Duodenal mucosa (tissue), 2 donors: ENCODE results near the gene MRPL40.

Experiments used
- H3K27ac ChIP-seq: one replicate; pipeline ENCODE4 v1.7.0; 2013; ENCODE audit warnings: low read depth, low read length
- H3K27me3 ChIP-seq, 2 donors: one replicate each; pipeline ENCODE4 v1.7.0; 2013; ENCODE audit warnings: low read length in 2 of 2, control low read depth in 1 of 2; ENCODE audit not compliant: insufficient read depth in 2 of 2, control insufficient read depth in 1 of 2
- H3K36me3 ChIP-seq, 2 donors: one replicate each; pipeline ENCODE4 v1.7.0; 2013; ENCODE audit warnings: low read length in 2 of 2, control low read depth in 1 of 2; ENCODE audit not compliant: insufficient read depth in 2 of 2, control insufficient read depth in 1 of 2
- H3K4me1 ChIP-seq, 2 donors: one replicate each; pipeline ENCODE4 v1.7.0; 2013; ENCODE audit warnings: low read length in 2 of 2, control low read depth in 1 of 2; ENCODE audit not compliant: insufficient read depth in 2 of 2, control insufficient read depth in 1 of 2
- H3K4me3 ChIP-seq, 2 donors: one replicate each; pipeline ENCODE4 v1.7.0; 2013; ENCODE audit warnings: low read length in 2 of 2, low read depth in 1 of 2
- H3K9ac ChIP-seq, 2 donors: one replicate each; pipeline ENCODE4 v1.7.0; 2013; ENCODE audit warnings: low read length in 2 of 2, low read depth in 1 of 2
- H3K9me3 ChIP-seq, 2 donors: one replicate each; pipeline ENCODE4 v1.7.0; 2013; ENCODE audit warnings: low read length in 2 of 2, control low read depth in 1 of 2; ENCODE audit not compliant: control insufficient read depth in 1 of 2

Gene MRPL40

GRCh38 chr22:19432133-19432851, at the start of gene MRPL40:
MRPL40 (plus strand) TSS chr22:19432545; CDS start chr22:19432555, 10 bp downstream.
- Histone ChIP-seq H3K27ac (peak within 1 kb of the TSS; percentile 94), H3K9ac (peak within 1 kb of the TSS; percentile 84 to 95), H3K27me3 (no peaks in the 10 kb centered on the region), H3K36me3 (peaks cover 7 to 16% of the 10 kb centered on the region in 2 donors), H3K9me3 (no peaks in the 10 kb centered on the region), H3K4me3 (peak within 1 kb of the TSS; percentile 93 to 94), H3K4me1 (peaks cover 24% of the 10 kb centered on the region in 2 donors)

GRCh38 chr22:19383292-19383691, 49.1 kb upstream of the MRPL40 start:
- Histone ChIP-seq H3K4me3 (no peak overlapping the region), H3K9me3 (no peaks in the 10 kb centered on the region), H3K27me3 (no peaks in the 10 kb centered on the region), H3K4me1 (no peaks in the 10 kb centered on the region), H3K27ac (no peak overlapping the region), H3K9ac (no peak overlapping the region), H3K36me3 (peaks cover 53 to 78% of the 10 kb centered on the region in 2 donors)

- H3K4me3 ChIP-seq = no peak overlapping the region
- no peaks in the 10 kb centered on the region for H3K4me1 ChIP-seq
- H3K9ac ChIP-seq = no peak overlapping the region
- H3K9me3 ChIP-seq = no peaks in the 10 kb centered on the region
- H3K27me3 ChIP-seq = no peaks in the 10 kb centered on the region
- H3K27ac ChIP-seq = no peak overlapping the region
- peaks cover 62 to 94% of the 10 kb centered on the region in 2 donors for H3K36me3 ChIP-seq
Observed at GRCh38 chr22:19385221-19385906, 47.0 kb upstream of the MRPL40 start.

GRCh38 chr22:19386248-19386647, 46.1 kb upstream of the MRPL40 start:
- Histone ChIP-seq H3K27ac (no peak overlapping the region), H3K9me3 (no peaks in the 10 kb centered on the region), H3K27me3 (no peaks in the 10 kb centered on the region), H3K4me3 (no peak overlapping the region), H3K4me1 (no peaks in the 10 kb centered on the region), H3K36me3 (peaks cover 70 to 96% of the 10 kb centered on the region in 2 donors), H3K9ac (no peak overlapping the region)

GRCh38 chr22:19387038-19387437, 45.3 kb upstream of the MRPL40 start:
- Histone ChIP-seq H3K9ac (no peak overlapping the region), H3K27me3 (no peaks in the 10 kb centered on the region), H3K36me3 (peaks cover 72 to 93% of the 10 kb centered on the region in 2 donors), H3K9me3 (no peaks in the 10 kb centered on the region), H3K4me1 (no peaks in the 10 kb centered on the region), H3K27ac (no peak overlapping the region), H3K4me3 (no peak overlapping the region)

GRCh38 chr22:19387575-19387974, 44.8 kb upstream of the MRPL40 start:
- H3K9ac ChIP-seq = no peak overlapping the region
- no peak overlapping the region for H3K27ac ChIP-seq
- no peaks in the 10 kb centered on the region for H3K4me1 ChIP-seq
- H3K9me3 ChIP-seq = no peaks in the 10 kb centered on the region
- no peak overlapping the region for H3K4me3 ChIP-seq
- no peaks in the 10 kb centered on the region for H3K27me3 ChIP-seq
- peaks cover 72 to 93% of the 10 kb centered on the region in 2 donors for H3K36me3 ChIP-seq

- Histone ChIP-seq H3K4me1 (no peaks in the 10 kb centered on the region), H3K9ac (no peak overlapping the region), H3K36me3 (peaks cover 65 to 93% of the 10 kb centered on the region in 2 donors)
Observed at GRCh38 chr22:19393704-19394103, 38.6 kb upstream of the MRPL40 start.

GRCh38 chr22:19394274-19395050, 37.9 kb upstream of the MRPL40 start:
- no peak overlapping the region for H3K9ac ChIP-seq
- peaks cover 62 to 92% of the 10 kb centered on the region in 2 donors for H3K36me3 ChIP-seq
- H3K27ac ChIP-seq = no peak overlapping the region
- H3K4me1 ChIP-seq = no peaks in the 10 kb centered on the region
- no peaks in the 10 kb centered on the region for H3K27me3 ChIP-seq
- H3K4me3 ChIP-seq = no peak overlapping the region
- no peaks in the 10 kb centered on the region for H3K9me3 ChIP-seq

More at GRCh38 chr22:19393704-19394103, 38.6 kb upstream of the MRPL40 start:
- H3K27me3 ChIP-seq = no peaks in the 10 kb centered on the region
- H3K4me3 ChIP-seq = no peak overlapping the region
- no peaks in the 10 kb centered on the region for H3K9me3 ChIP-seq
- H3K27ac ChIP-seq = no peak overlapping the region

GRCh38 chr22:19395276-19395675, 37.1 kb upstream of the MRPL40 start:
- Histone ChIP-seq H3K27me3 (no peaks in the 10 kb centered on the region), H3K4me1 (no peaks in the 10 kb centered on the region), H3K36me3 (peaks cover 58 to 91% of the 10 kb centered on the region in 2 donors), H3K4me3 (no peak overlapping the region), H3K9ac (no peak overlapping the region), H3K27ac (no peak overlapping the region), H3K9me3 (no peaks in the 10 kb centered on the region)

- no peaks in the 10 kb centered on the region for H3K4me1 ChIP-seq
- no peaks in the 10 kb centered on the region for H3K9me3 ChIP-seq
- H3K27me3 ChIP-seq = no peaks in the 10 kb centered on the region
- no peak overlapping the region for H3K9ac ChIP-seq
- peaks cover 52 to 93% of the 10 kb centered on the region in 2 donors for H3K36me3 ChIP-seq
- no peak overlapping the region for H3K27ac ChIP-seq
- no peak overlapping the region for H3K4me3 ChIP-seq
Observed at GRCh38 chr22:19396561-19396933, 35.8 kb upstream of the MRPL40 start.
